Heart left ventricle (tissue), 16 donors: ENCODE results near the gene CDC37L1. TPM values are rescaled to one million over a fixed set of nuclear protein-coding genes. Genes with fewer than 3 reads are reported as not detected.

Experiments
- ATAC-seq, 4 donors: fragments of 200-7000 bp; cut with Tn5 transposase; one replicate each; pipeline ENCODE4 v1.9.1; 2020 to 2022; ENCODE audit warnings: moderate library complexity in 4 of 4, mild to moderate bottlenecking in 3 of 4, moderate number of reproducible peaks in 1 of 4
- DNase-seq, 5 donors: peaks; one replicate each; pipeline ENCODE4 v3.0.0-alpha.2; 2020
- H3K27ac ChIP-seq, 12 donors: fragments of 200-600 bp; sonication (generic) in 4 of 12; one replicate each; pipeline versions ENCODE4 v1.5.0 to v1.8.0; 2016 to 2022; ENCODE audit warnings: mild to moderate bottlenecking in 2 of 12
- H3K27me3 ChIP-seq, 9 donors: fragments of 200-600 bp; sonication (generic) in 2 of 9; one replicate each; pipeline versions ENCODE4 v1.5.1 to v1.8.0; 2016 to 2022; ENCODE audit warnings: mild to moderate bottlenecking in 3 of 9
- H3K36me3 ChIP-seq, 9 donors: fragments of 200-600 bp; sonication (generic) in 2 of 9; one replicate each; pipeline versions ENCODE4 v1.5.0 to v1.8.0; 2018 to 2022; ENCODE audit warnings: mild to moderate bottlenecking in 2 of 9
- H3K4me1 ChIP-seq, 12 donors: fragments of 200-600 bp; sonication (generic) in 4 of 12; one replicate each; pipeline versions ENCODE4 v1.5.0 to v1.8.0; 2016 to 2022; ENCODE audit warnings: mild to moderate bottlenecking in 3 of 12
- H3K4me3 ChIP-seq, 12 donors: fragments of 200-600 bp; sonication (generic) in 4 of 12; one replicate each; pipeline versions ENCODE4 v1.5.0 to v1.8.0; 2017 to 2022; ENCODE audit warnings: mild to moderate bottlenecking in 9 of 12, moderate library complexity in 4 of 12
- H3K9me3 ChIP-seq, 12 donors: fragments of 200-600 bp; sonication (generic) in 4 of 12; one replicate each; pipeline versions ENCODE4 v1.5.0 to v1.8.0; 2016 to 2022; ENCODE audit warnings: mild to moderate bottlenecking in 1 of 12
- POLR2A ChIP-seq, 2 donors: fragments of 450-650 bp; IDR thresholded peaks; one replicate each; pipeline ENCODE4 v1.6.1; 2017; ENCODE audit warnings: antibody characterized with exemption in 2 of 2, mild to moderate bottlenecking in 2 of 2, moderate library complexity in 2 of 2
- WGBS, 4 donors: extraction: QIAGEN DNeasy Blood & Tissue Kit in 2 of 4; methylation state at CpG; one replicate each; pipeline versions ENCODE4 v1.1.5 to v1.1.7; 2013 to 2018; 5-methylcytosine and 5-hydroxymethylcytosine counted together
- intact Hi-C, 10 donors: fragments of 100-400 bp; cut with DNase I; formaldehyde crosslinking; loops; one replicate each; pipeline versions ENCODE4 v1.11.1 to v1.14.2; 2022
- polyA plus RNA-seq, 2 donors: library from polyadenylated mRNA; stranded (reverse); fragments of 200-250 nt; gene quantifications; one replicate each; pipeline ENCODE4 v1.2.3, GENCODE V29; 2013
- total RNA-seq, 9 donors: library from RNA; depleted of rRNA in 2 of 9; stranded (reverse); fragments of >200 nt in 2 of 9; fragmentation: NEBNext Ultra II Directional in 3 of 9; extraction: Animal tissue kit (Norgen Biotek cat#: 25700) in 3 of 9; gene quantifications; one replicate each; pipeline versions ENCODE4 v1.1.0 to v1.2.4, GENCODE V29; 2016 to 2023
- TF ChIP-seq, protein P1 (sequence below), 12 donors: fragments of 200-600 bp; sonication (generic) in 4 of 12; IDR thresholded peaks; one replicate each; pipeline versions ENCODE4 v1.5.0 to v1.8.0; 2018 to 2022; ENCODE audit warnings: antibody characterized with exemption in 12 of 12, mild to moderate bottlenecking in 5 of 12
- donor health status: ischemic (EF 13 %, LVEDD 7.1; RV severe dilation, severe dysfunction).
- donor health status: healthy with polysubstance abuse.
- donor health status: DM: no; HTN: yes; CAD: no.
- donor health status: DM: no; HTN: no; CAD: no.
- donor health status: ischemic (EF 25% LVEDD 6.9; RV normal size, moderate dysfunction).
- donor health status: ischemic (EF 25% LVEDD 5.7; RV mildly dilated, moderate dysfunction).
- donor health status: healthy.
- donor health status: DM: yes; HTN: yes; CAD: no.
- donor health status: ischemic (EF 35%, LVEDD 5.7; RV mildly dilated, moderate dysfunction).
- donor health status: nonischemic (EF 11% LVEDD 7.7; RV severe dilation, severe dysfunction).
- donor health status: DM: yes; HTN: yes; CAD: no.
- donor health status: PGD.
- donor health status: ischemic (EF 29% LVEDD 5.4; RV normal size, mild dysfunction).
- donor health status: nonischemic (EF 23%, LVEDD 6.1; RV moderate dilation, normal function).

The CDC37L1 gene
- total and polyA plus RNA-seq, 11 donors = 15.6 to 100 (median 34.9) TPM

DNA sequence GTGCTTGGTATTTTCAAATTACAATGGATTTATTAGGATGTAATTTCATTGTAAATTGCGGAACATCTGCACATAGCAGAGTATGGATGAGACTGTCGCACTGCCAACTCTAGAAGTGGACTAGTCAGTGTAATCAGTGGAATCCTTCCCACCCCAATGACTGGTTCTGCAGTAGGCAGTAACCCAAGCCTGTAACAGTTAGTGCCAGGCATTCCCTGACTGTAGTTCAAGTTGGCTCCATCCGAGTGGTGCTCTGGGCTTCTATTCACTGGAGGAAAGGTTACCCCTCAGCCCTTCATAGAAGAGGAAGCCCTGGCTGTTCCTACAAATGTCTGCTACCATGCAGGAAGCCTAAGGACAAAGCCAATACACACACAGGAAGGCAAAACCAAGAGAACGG is 38.4 kb downstream of the CDC37L1 start:
- H3K27me3 ChIP-seq = no peaks in the 10 kb centered on the region
- intact Hi-C loops = no loop called here
- peaks cover 3 to 95% (median 77%) of the 10 kb centered on the region in 9 donors for H3K36me3 ChIP-seq
- DNase-seq = no peak
- WGBS, 4 donors = 77 to 93% (median 82%) methylated on average over 3 to 4 of the region's 4 CpGs
- H3K4me1 ChIP-seq = no peaks in the 10 kb centered on the region
- no peak overlapping the region for H3K27ac ChIP-seq
- ATAC-seq = peak; percentile 75 to 89 (median 85)
- no peak for TF ChIP-seq POLR2A (IDR thresholded peaks at IDR 0.05)
- H3K4me3 ChIP-seq = no peak overlapping the region
- no peaks in the 10 kb centered on the region for H3K9me3 ChIP-seq

DNA sequence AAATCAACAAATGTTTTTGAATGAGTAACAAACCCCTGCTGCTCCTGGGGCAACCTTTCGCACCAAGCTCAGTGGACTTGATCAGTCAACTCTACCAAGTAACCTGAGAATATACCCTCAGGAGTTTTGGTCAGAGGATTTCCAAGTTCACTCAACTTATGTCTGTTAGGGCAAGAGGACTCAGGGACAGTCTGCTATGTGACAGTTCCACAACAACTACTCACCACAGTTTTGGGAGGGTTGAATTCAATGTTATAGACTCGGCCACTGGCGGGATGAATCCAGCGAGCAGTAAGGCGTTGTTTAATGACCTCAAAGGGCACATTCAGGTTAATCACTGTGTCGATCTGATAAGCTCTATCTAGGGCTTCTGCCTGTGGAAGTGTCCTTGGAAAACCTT is 39.5 kb downstream of the CDC37L1 start:
- Histone ChIP-seq H3K9me3 (no peaks in the 10 kb centered on the region), H3K4me1 (no peaks in the 10 kb centered on the region), H3K27ac (no peak overlapping the region), H3K27me3 (no peaks in the 10 kb centered on the region), H3K36me3 (peaks cover 3 to 87% (median 72%) of the 10 kb centered on the region in 9 donors), H3K4me3 (no peak overlapping the region)
- intact Hi-C loops = no loop called here
- DNase-seq (no peak), ATAC-seq (no peak)
- 94 to 96% (median 95%) methylated on average over 6 of the region's 6 CpGs for WGBS, 4 donors
- TF ChIP-seq, protein P1, sequence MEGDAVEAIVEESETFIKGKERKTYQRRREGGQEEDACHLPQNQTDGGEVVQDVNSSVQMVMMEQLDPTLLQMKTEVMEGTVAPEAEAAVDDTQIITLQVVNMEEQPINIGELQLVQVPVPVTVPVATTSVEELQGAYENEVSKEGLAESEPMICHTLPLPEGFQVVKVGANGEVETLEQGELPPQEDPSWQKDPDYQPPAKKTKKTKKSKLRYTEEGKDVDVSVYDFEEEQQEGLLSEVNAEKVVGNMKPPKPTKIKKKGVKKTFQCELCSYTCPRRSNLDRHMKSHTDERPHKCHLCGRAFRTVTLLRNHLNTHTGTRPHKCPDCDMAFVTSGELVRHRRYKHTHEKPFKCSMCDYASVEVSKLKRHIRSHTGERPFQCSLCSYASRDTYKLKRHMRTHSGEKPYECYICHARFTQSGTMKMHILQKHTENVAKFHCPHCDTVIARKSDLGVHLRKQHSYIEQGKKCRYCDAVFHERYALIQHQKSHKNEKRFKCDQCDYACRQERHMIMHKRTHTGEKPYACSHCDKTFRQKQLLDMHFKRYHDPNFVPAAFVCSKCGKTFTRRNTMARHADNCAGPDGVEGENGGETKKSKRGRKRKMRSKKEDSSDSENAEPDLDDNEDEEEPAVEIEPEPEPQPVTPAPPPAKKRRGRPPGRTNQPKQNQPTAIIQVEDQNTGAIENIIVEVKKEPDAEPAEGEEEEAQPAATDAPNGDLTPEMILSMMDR (IDR thresholded peaks at IDR 0.05) = no peak
- TF ChIP-seq POLR2A (IDR thresholded peaks at IDR 0.05) = no peak

DNA sequence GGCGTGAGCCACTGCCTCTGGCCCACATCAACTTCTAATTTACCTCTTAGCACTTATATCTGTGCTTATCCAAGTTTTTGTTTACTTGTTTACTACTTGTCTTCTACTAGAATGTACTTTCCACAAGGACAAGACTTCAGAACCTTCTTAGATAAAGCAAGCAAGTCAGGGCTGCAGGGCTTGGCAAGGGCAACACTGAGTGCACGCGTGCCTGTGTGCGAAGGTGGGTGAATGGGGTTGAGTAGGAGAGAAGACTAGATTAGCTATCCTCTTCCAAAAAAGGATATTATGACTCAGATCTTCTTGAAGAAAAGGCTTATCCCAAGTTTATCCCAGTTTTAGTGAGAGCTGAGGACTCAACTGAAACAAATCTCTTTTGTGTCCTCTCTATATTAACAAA is 42.4 kb downstream of the CDC37L1 start:
- DNase-seq (no peak), ATAC-seq (no peak)
- Histone ChIP-seq H3K9me3 (no peaks in the 10 kb centered on the region), H3K27me3 (no peaks in the 10 kb centered on the region), H3K27ac (no peak overlapping the region), H3K4me3 (no peak overlapping the region), H3K36me3 (peaks cover 3 to 74% (median 51%) of the 10 kb centered on the region in 9 donors), H3K4me1 (no peaks in the 10 kb centered on the region)
- no peak for TF ChIP-seq POLR2A (IDR thresholded peaks at IDR 0.05)
- TF ChIP-seq, protein P1 (IDR thresholded peaks at IDR 0.05) = no peak
- 76 to 99% (median 94%) methylated on average over 4 of the region's 4 CpGs for WGBS, 4 donors
- intact Hi-C loops = no loop called here

DNA sequence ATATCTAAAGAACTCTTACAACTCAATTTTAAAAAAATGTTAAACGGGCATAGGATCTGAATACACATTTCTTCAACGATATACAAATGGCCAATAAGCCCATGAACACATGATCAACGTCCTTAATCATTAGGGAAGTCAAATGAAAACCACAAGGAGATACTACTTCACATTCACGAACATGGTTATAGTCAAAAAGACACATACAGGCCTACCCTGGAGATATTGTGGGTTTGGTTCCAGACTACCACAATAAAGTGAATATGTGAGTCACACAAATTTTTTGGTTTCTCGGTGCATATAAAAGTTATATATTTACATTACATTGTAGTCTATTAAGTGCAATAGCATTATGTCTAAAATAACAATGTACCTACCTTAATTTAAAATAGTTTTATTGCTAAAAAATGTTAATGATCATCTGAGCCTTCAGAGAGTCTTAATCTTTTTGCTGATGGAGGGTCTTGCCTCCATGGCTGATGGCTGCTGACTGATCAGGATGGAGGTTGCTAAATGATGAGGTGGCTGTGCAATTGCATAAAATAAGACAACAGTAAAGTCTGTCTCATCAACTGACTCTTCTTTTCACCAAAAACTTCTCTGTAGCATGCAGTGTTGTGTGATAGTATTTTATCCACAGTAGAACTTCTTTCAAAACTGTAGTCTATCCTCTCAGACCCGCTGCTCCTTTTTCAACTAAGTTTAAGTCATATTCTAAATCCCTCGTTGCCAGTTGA is 46.5 kb downstream of the CDC37L1 start:
- WGBS, 4 donors = 84 to 91% (median 91%) methylated on average over 7 of the region's 7 CpGs

More for the DNA sequence above, 46.5 kb downstream of the CDC37L1 start:
- intact Hi-C loops = no loop called here
- H3K9me3 ChIP-seq = no peaks in the 10 kb centered on the region
- peaks cover 0 to 33% (median 17%) of the 10 kb centered on the region in 9 donors for H3K36me3 ChIP-seq
- TF ChIP-seq, protein P1 (IDR thresholded peaks at IDR 0.05) = no peak
- TF ChIP-seq POLR2A (IDR thresholded peaks at IDR 0.05) = no peak
- ATAC-seq (no peak), DNase-seq (no peak)
- H3K4me3 ChIP-seq = no peak overlapping the region
- no peak overlapping the region for H3K27ac ChIP-seq
- no peaks in the 10 kb centered on the region for H3K27me3 ChIP-seq
- peaks cover 0 to 9% (median 0%) of the 10 kb centered on the region in 12 donors for H3K4me1 ChIP-seq
